HG03064 (cell line): ENCODE data around the gene RAB1A.
"Not testable (repeated sequence)": the region's sequence is repeated elsewhere in the genome, so short reads cannot be mapped to it uniquely, and the experiment has no call there.

Source experiments
- ATAC-seq: cut with Tn5 transposase; IDR thresholded peaks from one replicate; pipeline ENCODE4 v1.9.1; 2021; ENCODE audit warnings: low read depth; ENCODE audit not compliant: unreplicated experiment

The RAB1A gene

GRCh38 chr2:65129826-65130663 lies at the start of gene RAB1A:
Gene RAB1A, minus strand, starts transcription at chr2:65130106. Its CDS starts 191 bp downstream, at chr2:65129915.
- ATAC-seq: peak; percentile 97

GRCh38 chr2:65177751-65178442 lies 48.0 kb upstream of the RAB1A start:
- no peak for ATAC-seq

DNA sequence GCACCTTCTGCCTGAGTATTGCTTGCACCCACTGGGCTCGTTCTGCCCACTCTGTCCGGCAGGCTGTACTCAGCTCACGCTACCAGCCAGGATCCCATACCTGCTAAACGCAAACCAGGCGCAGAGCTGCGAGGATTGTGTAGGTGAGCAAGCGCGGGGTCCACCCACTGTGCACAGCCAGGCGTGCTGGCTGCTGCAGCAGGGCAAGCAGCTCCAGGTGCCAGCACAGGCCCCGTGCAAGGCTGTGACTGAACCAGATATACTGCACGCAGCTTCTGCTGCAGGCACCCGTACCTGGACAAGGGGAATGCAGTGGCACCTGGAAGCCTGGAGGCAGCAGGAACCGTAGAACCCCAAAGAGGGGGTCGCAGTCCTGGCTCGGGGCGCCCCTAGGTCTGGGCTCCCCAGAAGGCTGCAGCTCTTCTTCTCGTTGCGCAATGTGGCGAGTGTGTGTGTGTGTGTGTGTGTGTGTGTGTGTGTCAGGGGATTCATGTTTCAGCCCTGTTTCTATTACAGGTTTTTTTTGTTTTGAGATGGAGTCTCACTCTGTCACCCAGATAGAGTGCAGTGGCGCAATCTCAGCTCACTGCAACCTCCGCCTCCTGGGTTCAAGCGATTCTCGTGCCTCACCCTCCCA lies 46.1 kb upstream of the RAB1A start:
- no peak for ATAC-seq

- ATAC-seq: not testable (repeated sequence)
These were observed 44.1 kb upstream of the RAB1A start for GRCh38 chr2:65174031-65174430.

- no peak for ATAC-seq
These were observed 43.3 kb upstream of the RAB1A start for GRCh38 chr2:65172994-65173790.

DNA sequence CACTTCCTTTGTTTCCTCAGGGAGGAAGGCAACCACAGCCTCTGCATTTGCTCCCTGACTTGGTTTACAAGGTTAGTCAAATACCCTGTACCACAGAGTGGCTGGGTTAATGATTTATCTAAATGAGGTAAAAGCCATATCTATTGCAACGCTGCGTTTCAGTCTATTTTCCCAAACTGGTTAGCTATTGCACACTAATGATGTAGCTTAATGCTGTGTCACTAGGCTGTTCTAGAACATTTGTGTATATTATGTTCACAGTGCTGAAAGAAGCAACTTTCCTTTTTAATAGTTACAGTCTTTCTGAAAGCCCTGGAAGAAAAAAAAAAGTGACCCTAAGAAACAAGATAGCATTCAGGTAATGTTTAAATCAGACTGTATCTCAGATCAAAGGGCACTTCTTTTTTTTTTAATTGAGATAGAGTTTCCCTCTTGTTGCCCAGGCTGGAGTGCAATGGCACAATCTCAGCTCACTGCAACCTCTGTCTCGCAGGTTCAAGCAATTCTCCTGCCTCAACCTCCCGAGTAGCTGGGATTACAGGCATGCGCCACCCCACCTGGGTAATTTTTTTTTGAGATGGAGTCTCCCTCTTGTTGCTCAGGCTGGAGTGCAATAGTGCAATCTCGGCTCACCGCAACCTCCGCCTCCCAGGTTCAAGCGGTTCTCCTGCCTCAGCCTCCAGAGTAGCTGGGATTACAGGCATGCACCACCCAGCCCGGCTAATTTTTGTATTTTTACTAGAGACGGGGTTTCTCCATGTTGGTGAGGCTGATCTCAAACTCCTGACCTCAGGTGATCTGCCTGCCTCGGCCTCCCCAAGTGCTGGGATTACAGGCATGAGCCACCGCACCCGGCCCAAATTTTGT lies 40.9 kb upstream of the RAB1A start:
- not testable (repeated sequence) for ATAC-seq

GRCh38 chr2:65169760-65170136 lies 39.8 kb upstream of the RAB1A start:
- no peak for ATAC-seq

DNA sequence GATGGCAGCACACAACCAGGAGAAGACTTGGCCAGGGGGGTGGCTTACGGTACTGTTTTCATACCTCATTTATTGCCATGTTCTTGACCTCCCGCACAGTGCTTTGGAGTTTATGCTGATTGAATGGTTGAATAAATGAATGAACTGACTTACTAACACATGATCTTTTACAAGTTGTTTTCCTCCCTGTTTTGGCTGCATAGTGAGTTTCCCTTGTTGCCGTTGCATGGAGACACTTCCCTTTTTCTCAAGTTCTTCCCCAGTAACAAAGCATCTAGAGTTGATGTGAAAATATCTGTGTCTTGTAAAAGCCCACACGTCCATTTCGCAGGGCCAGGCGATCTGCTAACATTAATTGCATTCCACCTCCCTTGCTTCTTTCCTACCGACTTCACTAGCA lies 35.7 kb upstream of the RAB1A start:
- no peak for ATAC-seq

DNA sequence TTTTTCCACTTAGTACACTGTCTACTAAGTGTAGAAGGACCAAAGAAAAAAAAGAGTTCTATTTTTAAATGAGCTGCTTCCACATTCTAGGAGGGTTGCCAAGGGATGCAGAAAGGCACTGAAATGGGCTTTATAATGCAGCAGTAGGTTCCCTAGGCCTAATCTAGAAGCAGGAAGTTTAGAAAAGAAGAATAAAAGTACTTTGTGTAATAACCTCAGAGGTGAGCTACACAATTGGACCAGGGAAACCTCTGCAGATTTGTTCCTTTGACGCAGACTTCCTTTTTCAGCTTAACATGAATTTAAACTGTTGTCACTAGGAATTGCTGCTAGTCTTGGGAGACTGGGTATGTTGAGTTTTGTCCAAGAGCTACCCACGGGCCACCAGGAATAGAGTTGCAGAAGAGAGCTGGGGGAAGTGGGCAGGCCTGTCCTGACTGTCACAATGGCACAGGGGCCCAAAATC lies 34.6 kb upstream of the RAB1A start:
- no peak for ATAC-seq

GRCh38 chr2:65161551-65162100 lies 31.7 kb upstream of the RAB1A start:
- no peak for ATAC-seq

GRCh38 chr2:65159906-65160305 lies 30.0 kb upstream of the RAB1A start:
- no peak for ATAC-seq

- no peak for ATAC-seq
These were observed 29.4 kb upstream of the RAB1A start for GRCh38 chr2:65159261-65159660.

DNA sequence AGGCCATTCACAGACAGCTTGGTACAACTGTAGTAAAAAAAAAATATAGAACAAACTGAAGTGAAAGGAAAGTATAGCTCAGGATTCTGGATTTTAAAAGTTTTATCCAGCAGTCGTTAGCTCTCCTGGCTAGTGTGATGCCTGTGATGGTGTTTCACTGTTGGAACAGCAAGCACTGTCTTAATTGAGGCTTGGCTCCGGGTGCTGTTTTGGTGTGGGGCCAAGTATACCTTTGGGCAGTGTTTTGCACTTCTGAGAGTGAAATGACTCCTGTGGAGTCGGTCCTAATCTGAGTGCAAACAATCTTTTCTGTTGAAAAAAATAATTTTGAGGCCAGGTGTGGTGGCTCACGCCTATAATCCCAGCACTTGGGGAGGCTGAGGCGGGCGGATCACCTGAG lies 28.7 kb upstream of the RAB1A start:
- no peak for ATAC-seq

GRCh38 chr2:65157856-65158255 lies 27.9 kb upstream of the RAB1A start:
- not testable (repeated sequence) for ATAC-seq

- no peak for ATAC-seq
These were observed 26.1 kb upstream of the RAB1A start for GRCh38 chr2:65156041-65156440.

DNA sequence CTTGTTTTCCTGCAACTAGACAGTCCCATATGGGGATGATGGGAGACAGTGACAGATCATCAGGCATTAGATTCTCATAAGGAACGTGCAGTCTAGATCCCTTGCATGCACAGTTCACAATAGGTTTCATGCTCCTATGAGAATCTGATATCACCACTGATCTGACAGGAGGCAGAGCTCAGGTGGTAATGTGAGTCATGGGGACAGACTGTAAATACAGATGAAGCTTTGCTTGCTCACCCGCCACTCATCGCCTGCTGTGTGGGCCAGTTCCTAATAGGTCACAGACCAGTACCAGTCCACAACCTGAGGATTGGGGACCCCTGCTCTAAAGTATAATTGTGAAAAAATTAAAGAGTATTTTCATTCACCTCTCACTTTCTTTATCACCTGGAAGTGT lies 23.6 kb upstream of the RAB1A start:
- ATAC-seq: no peak

- no peak for ATAC-seq
These were observed 16.2 kb upstream of the RAB1A start for GRCh38 chr2:65146078-65146477.

DNA sequence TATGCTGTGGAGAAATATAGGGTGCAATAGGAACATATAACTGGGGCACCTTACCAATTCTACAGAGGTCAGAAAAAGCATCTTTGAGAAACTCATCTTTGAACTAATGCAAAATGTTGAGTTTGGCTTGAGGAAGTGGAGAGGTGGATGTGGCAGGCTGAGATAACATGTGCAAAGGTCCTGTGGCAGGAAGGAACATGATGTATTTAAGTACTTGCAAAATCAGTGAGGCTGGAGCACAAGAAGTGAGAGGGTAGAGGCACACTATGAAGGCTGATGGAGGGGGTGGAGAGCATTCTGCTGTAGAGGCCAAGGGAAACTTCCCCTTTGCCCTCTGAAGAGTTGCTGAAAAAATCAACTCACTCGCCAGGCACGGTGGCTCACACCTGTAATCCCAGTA lies 14.7 kb upstream of the RAB1A start:
- no peak for ATAC-seq

DNA sequence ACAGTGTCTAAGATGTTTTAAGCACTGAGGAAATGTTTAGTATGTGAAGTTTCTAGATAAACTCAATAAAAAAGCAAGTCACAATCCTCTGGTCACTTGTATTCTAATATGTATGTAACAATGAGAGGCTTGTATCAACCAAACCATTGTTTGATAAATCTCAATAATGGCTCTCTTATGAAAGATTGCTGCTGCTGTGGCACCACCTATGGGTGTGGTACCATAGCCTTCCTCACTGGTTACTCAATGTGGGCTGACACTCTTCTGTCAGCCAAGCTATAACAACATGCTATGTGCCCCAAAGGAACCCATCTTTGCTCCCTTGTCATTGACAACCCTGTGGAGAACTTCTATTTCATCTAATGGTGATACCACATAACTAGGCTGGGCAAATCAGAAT lies 12.6 kb upstream of the RAB1A start:
- ATAC-seq: no peak
